ENCODE data around the gene MAGI2. TPM values are rescaled to one million over a fixed set of nuclear protein-coding genes. Genes with fewer than 3 reads are reported as not detected.

MAGI2 gene
- total RNA-seq, 6 experiments from 2014 or later: 1.2 to 4.0 (median 2.4) TPM

DNA sequence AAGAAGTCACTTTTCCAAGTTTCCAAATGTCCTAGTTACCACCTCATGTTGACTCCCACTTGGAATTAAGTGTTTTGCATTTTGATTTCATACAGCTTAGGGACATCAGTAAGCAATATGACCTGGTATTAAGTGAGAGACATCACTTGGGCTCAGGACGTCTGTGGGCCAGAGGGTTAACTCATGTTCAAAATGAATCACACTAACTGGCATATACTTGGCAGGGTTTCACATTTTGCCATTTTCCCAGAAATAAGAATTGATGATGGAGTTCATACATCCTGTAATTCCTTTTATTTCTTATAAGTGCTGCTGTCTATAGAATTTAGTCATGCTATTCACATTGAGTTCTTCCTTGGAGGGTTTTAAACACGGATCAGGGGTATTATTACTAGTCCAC, 1138.3 kb downstream of the MAGI2 start:
- Histone ChIP-seq H3K9me3 (no peaks in the 10 kb centered on the region), H3K4me1 (no peaks in the 10 kb centered on the region), H3K27me3 (no peaks in the 10 kb centered on the region), H3K27ac (no peak overlapping the region), H3K36me3 (no peaks in the 10 kb centered on the region), H3K4me3 (no peak overlapping the region)
- WGBS (ENCODE audit: insufficient coverage, low coverage, low lambda C conversion rate, missing lambda C conversion rate): 50% methylated on average over 2 of the region's 2 CpGs
- DNase-seq (no peak), ATAC-seq (no peak)
- intact Hi-C loops (cut with DNase I): no loop called here
- TF ChIP-seq POLR2A (IDR thresholded peaks at IDR 0.05): no peak
- TF ChIP-seq, protein P1, sequence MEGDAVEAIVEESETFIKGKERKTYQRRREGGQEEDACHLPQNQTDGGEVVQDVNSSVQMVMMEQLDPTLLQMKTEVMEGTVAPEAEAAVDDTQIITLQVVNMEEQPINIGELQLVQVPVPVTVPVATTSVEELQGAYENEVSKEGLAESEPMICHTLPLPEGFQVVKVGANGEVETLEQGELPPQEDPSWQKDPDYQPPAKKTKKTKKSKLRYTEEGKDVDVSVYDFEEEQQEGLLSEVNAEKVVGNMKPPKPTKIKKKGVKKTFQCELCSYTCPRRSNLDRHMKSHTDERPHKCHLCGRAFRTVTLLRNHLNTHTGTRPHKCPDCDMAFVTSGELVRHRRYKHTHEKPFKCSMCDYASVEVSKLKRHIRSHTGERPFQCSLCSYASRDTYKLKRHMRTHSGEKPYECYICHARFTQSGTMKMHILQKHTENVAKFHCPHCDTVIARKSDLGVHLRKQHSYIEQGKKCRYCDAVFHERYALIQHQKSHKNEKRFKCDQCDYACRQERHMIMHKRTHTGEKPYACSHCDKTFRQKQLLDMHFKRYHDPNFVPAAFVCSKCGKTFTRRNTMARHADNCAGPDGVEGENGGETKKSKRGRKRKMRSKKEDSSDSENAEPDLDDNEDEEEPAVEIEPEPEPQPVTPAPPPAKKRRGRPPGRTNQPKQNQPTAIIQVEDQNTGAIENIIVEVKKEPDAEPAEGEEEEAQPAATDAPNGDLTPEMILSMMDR (IDR thresholded peaks at IDR 0.05): no peak

- DNase-seq: no peak
- H3K27ac ChIP-seq: no peak overlapping the region
- TF ChIP-seq POLR2A (IDR thresholded peaks at IDR 0.05): no peak
- TF ChIP-seq, protein P1 (IDR thresholded peaks at IDR 0.05): no peak
- no peak overlapping the region for H3K4me3 ChIP-seq
- H3K36me3 ChIP-seq: no peaks in the 10 kb centered on the region
- whole genome bisulfite sequencing (ENCODE audit: insufficient coverage, low coverage, low lambda C conversion rate, missing lambda C conversion rate): 60% methylated on average over 2 of the region's 2 CpGs
- ATAC-seq: no peak
- no peaks in the 10 kb centered on the region for H3K9me3 ChIP-seq
- intact Hi-C loops (cut with DNase I): no loop called here
- no peaks in the 10 kb centered on the region for H3K4me1 ChIP-seq
- no peaks in the 10 kb centered on the region for H3K27me3 ChIP-seq
Measured at GRCh38 chr7:78311181-78311580, 1142.3 kb downstream of the MAGI2 start.

- H3K36me3 ChIP-seq: no peaks in the 10 kb centered on the region
- no peak for DNase-seq
- no peak for ATAC-seq
- no peaks in the 10 kb centered on the region for H3K27me3 ChIP-seq
- H3K4me3 ChIP-seq: no peak overlapping the region
- TF ChIP-seq, protein P1 (IDR thresholded peaks at IDR 0.05): no peak
- no peak for TF ChIP-seq POLR2A (IDR thresholded peaks at IDR 0.05)
- no peak overlapping the region for H3K27ac ChIP-seq
- H3K9me3 ChIP-seq: no peaks in the 10 kb centered on the region
- intact Hi-C loops (cut with DNase I): no loop called here
- H3K4me1 ChIP-seq: no peaks in the 10 kb centered on the region
Measured at GRCh38 chr7:78307892-78308291, 1145.6 kb downstream of the MAGI2 start.

DNA sequence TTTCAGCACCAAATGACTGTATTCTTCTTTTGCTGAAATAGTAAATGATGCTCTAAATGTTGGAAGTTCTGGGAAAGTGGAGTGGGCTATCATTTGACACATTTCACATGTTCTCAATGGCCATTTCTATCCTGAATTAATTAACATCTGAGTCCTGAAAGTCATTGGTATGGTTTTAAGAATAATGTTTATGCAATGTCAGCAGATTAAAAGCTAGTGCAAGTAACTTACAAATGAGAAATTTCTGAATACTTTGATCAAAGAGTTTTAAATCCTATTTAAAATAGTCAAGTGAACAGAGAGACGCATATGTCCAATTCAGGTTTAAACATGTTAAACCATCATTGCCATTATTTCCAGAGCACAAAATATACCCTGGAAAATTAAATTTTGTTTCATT, 1146.8 kb downstream of the MAGI2 start:
- DNase-seq (no peak), ATAC-seq (no peak)
- Histone ChIP-seq H3K27ac (no peak overlapping the region), H3K4me1 (no peaks in the 10 kb centered on the region), H3K27me3 (no peaks in the 10 kb centered on the region), H3K9me3 (no peaks in the 10 kb centered on the region), H3K4me3 (no peak overlapping the region), H3K36me3 (no peaks in the 10 kb centered on the region)
- 89% methylated on average over 1 of the region's 1 CpG for WGBS (ENCODE audit: insufficient coverage, low coverage, low lambda C conversion rate, missing lambda C conversion rate)
- intact Hi-C loops (cut with DNase I): no loop called here
- no peak for TF ChIP-seq POLR2A (IDR thresholded peaks at IDR 0.05)
- TF ChIP-seq, protein P1 (IDR thresholded peaks at IDR 0.05): no peak

DNA sequence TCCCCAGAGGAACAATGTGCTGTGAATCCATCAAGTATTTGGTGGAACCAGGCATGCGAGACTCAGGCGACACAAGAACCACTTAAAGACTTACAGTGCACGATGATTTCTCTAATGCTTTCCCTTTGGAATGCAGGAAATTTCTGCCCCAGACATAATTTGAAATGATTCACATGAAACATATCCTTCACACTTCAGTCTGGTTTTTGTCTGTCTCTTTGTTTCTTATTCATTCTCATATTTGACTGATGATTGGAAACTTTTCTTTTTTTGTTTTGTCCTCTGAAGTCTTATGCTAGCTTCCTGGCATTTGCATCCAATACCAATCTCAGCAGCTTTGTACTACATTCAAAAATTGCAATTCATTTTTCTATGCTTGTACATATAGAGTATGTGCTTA, 1152.1 kb downstream of the MAGI2 start:
- no peaks in the 10 kb centered on the region for H3K27me3 ChIP-seq
- no peaks in the 10 kb centered on the region for H3K36me3 ChIP-seq
- H3K4me1 ChIP-seq: no peaks in the 10 kb centered on the region
- WGBS (ENCODE audit: insufficient coverage, low coverage, low lambda C conversion rate, missing lambda C conversion rate): 81% methylated on average over 3 of the region's 3 CpGs
- no peak overlapping the region for H3K27ac ChIP-seq
- no peaks in the 10 kb centered on the region for H3K9me3 ChIP-seq
- no peak for DNase-seq
- H3K4me3 ChIP-seq: no peak overlapping the region
- ATAC-seq: no peak
- intact Hi-C loops (cut with DNase I): no loop called here
- TF ChIP-seq, protein P1 (IDR thresholded peaks at IDR 0.05): no peak
- no peak for TF ChIP-seq POLR2A (IDR thresholded peaks at IDR 0.05)
